ENCODE results near the gene CFAP20DC.
"Not testable (repeated sequence)": the region's sequence is repeated elsewhere in the genome, so short reads cannot be mapped to it uniquely, and the experiment has no call there.

GRCh38 chr3:59050811-59051414 is 1.1 kb upstream of the CFAP20DC start:
- not testable (repeated sequence) for TF ChIP-seq PRDM15 (CRISPR knock-in tag; IDR thresholded peaks at IDR 0.05); PKNOX1 (IDR thresholded peaks at IDR 0.05); CTCF (IDR thresholded peaks at IDR 0.05 in 2 of 3, conservative IDR thresholded peaks at IDR 0.05 in 1 of 3; ENCODE audit: control insufficient read depth in 2 of 3, extremely low read depth in 1 of 3, insufficient read depth in 1 of 3, low read depth in 3 of 3, low read length in 3 of 3); ZNF274 (IDR thresholded peaks at IDR 0.05; ENCODE audit: insufficient read depth, insufficient read length); RFX5 (IDR thresholded peaks at IDR 0.05; ENCODE audit: low read depth, low read length); ZNF217 (IDR thresholded peaks at IDR 0.05)
